Retinal pigment epithelial cell (primary cell): ENCODE data around the gene ROS1.
"Not testable (repeated sequence)": the region's sequence is repeated elsewhere in the genome, so short reads cannot be mapped to it uniquely, and the experiment has no call there.

ENCODE experiments used
- DNase-seq: peaks from one replicate; pipeline ENCODE4 v3.0.0-alpha.2; 2010; ENCODE audit warnings: low read depth
- H3K4me3 ChIP-seq: 2 replicates; pipeline ENCODE4 v1.5.1; 2011; ENCODE audit warnings: mild to moderate bottlenecking, low read length, control low read depth, moderate library complexity
- TF ChIP-seq, protein P1 (sequence below): conservative IDR thresholded peaks from 2 replicates; pipeline ENCODE4 v1.5.1; 2011; ENCODE audit warnings: low read depth, low read length, control low read depth, inconsistent platforms

The ROS1 gene

DNA sequence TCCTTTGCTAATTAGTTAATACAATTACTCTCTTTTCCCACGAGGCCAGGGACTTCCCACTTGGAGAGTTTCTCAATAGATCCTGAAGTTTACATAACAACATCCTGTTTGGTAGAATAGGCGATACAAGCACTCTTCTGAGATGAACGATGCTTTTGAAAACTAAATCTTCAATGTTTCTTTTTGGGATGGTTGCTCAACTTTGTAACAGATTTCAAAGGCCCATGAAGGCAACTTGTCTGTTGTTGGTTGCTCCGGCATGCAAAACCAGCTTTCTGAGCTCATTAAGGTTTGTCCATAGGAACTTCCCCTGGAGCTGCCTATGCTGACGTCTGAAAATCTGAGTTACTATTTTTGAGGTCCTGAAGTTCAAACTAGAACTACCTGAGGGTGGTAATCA, 25.9 kb upstream of the ROS1 start:
- TF ChIP-seq, protein P1, sequence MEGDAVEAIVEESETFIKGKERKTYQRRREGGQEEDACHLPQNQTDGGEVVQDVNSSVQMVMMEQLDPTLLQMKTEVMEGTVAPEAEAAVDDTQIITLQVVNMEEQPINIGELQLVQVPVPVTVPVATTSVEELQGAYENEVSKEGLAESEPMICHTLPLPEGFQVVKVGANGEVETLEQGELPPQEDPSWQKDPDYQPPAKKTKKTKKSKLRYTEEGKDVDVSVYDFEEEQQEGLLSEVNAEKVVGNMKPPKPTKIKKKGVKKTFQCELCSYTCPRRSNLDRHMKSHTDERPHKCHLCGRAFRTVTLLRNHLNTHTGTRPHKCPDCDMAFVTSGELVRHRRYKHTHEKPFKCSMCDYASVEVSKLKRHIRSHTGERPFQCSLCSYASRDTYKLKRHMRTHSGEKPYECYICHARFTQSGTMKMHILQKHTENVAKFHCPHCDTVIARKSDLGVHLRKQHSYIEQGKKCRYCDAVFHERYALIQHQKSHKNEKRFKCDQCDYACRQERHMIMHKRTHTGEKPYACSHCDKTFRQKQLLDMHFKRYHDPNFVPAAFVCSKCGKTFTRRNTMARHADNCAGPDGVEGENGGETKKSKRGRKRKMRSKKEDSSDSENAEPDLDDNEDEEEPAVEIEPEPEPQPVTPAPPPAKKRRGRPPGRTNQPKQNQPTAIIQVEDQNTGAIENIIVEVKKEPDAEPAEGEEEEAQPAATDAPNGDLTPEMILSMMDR, result no peak
- H3K4me3 ChIP-seq, result no peak overlapping the region
- DNase-seq, result no peak

DNA sequence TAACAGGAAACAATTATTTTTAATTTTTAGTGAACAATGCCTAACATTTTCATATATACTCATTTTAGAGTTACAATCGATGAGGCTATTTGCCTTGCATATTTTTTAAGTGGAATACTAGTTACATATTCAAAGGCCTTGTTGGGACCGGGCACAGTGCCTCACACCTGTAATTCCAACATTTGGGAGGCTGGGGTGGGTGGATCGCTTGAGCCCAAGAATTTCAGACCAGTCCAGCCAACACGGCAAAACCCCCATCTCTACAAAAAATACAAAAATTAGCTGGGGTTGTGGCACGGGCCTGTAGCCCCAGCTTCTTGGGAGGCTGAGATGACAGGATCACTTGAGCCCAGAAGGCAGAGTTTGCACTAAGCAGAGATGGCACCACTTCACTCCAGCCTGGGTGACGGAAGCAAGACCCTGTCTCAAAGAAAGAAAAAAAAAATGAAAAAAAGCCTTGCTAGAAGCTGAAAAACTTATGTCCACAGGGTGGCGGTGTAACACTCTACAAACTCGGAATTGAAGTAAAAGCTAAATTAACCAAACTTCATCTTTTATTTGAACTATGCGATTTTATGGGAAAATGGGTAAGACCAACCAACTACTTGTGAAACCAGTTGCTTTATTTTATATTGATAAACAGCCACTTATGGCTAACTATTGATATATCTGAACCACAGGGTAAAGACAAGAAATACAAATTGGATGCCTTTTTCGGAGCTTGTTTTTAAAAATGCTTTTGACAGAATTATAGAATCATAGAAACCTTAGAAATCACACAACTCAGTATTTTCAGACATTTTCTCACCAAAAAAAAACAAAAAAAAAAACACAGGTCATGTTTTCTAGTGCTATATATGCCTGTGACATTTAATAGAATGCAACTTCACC, 24.1 kb upstream of the ROS1 start:
- DNase-seq, result no peak
- TF ChIP-seq, protein P1, result peak; percentile 66
- no peak overlapping the region for H3K4me3 ChIP-seq

DNA sequence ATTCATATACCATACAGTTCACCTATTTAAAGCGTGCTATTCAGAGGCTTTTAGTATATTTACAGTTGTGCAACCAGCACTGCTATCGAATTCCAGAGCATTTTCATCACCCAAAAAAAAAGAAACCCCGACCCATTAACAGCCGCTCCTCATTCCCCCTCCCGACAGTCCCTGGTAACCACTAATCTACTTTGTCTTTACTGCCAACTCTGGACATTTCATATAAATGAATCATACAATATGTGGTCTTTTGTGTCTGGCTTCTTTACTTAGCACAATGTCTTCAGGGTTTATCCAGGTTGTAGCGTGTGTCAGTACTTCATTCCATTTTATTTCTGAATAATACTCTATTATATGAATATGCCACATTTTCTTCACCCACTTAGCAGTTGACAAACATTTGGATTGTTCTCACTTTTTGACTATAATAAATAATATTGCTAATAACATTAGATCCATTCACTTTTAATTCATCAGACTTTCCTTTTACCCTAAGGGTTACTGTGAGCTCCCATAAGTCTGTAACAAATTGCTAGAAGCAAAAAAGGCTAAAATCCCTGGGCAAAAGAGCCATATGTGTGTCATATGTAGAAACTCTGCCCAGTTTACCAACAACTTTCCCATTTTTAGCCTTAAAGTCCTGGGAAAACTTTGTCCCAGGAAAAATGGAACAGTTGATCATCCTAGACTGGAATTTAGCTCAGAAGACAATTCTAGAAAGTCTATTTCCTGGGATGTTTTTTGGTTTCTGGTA, 23.2 kb upstream of the ROS1 start:
- peak; percentile 91 for DNase-seq
- peak overlapping the region; percentile 1 for H3K4me3 ChIP-seq

DNA sequence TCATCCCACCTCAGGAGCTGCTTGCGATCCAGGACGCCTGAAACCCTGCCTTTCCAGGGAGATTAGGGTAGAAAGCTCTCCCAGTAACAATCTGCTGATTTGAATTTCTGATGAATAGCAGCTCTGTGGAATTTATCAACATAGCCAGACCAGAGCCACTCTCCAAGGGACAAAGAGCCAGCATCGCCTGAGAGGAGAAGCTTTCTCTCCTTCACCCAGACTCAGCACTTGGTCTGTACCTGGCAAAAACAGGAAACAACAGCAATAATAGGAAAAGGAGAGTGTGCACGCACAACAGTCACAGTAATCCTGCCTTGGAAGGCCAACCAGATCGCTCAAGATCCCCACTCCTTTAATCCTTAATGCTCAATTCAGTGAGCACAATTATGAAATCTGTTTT, 22.3 kb upstream of the ROS1 start:
- H3K4me3 ChIP-seq, result peak overlapping the region; percentile 1
- TF ChIP-seq, protein P1, result no peak
- no peak for DNase-seq

More for the DNA sequence above, 23.2 kb upstream of the ROS1 start:
- TF ChIP-seq, protein P1, result no peak

DNA sequence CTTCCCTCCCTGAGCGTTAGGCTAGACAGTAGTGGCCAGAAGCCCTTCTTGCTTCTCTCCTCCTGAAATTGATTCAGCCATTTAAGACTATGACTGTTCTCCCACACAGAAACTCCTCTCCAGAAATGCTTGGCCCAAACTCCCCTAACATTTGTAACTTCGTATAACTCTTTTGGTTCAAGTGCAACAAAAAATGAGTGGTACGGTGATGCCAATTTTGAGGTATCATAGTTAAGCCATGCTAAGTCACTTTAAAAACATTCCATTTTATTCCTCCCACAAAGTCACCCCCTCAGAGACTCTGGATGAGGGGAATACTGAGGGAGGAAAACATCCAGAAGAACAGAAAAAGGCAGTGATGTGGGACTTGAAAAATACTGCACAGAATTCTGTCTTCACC, 21.1 kb upstream of the ROS1 start:
- DNase-seq, result no peak

DNA sequence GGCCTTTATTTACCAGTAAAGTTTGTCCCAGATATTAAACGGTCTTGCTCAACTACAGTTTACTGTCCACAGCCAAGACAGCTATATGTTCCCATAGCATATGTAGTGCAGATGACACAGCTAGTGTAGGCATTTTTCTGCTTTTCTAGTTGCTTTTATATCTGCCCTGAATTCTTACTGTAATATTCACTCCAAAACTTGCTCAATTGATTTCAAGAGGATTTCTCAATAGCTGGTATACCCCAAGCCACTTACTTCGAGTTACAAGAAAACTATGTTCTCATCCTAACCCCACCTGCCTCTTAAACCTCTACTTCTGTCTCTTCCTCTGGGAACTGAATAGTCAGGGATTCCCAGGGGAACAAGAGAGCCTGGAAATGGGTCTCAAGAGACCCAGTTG, 18.9 kb upstream of the ROS1 start:
- DNase-seq, result no peak
- no peak overlapping the region for H3K4me3 ChIP-seq
- TF ChIP-seq, protein P1, result no peak

More for the DNA sequence above, 21.1 kb upstream of the ROS1 start:
- no peak overlapping the region for H3K4me3 ChIP-seq
- TF ChIP-seq, protein P1, result no peak

DNA sequence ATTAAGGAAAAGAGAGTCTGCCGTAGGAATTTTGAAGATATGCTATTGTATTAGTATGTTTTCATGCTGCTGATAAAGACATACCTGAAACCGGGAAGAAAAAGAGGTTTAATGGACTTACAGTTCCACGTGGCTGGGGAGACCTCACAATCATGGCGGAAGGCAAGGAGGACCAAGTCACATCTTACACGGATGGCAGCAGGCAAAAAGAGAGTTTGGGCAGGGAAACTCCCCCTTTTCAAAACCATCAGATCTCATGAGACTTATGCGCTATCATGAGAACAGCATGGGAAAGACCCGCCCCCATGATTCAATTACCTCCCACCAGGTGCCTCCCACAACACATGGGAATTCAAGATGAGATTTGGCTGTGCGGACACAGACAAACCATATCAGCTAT, 16.6 kb upstream of the ROS1 start:
- not testable (repeated sequence) for H3K4me3 ChIP-seq, DNase-seq
